ENCODE data around the gene ABCC6. TPM values are rescaled to one million over a fixed set of nuclear protein-coding genes. Genes with fewer than 3 reads are reported as not detected.

Gene ABCC6
- total RNA-seq, 1 donor from 2014 or later, result 2.7 TPM

DNA sequence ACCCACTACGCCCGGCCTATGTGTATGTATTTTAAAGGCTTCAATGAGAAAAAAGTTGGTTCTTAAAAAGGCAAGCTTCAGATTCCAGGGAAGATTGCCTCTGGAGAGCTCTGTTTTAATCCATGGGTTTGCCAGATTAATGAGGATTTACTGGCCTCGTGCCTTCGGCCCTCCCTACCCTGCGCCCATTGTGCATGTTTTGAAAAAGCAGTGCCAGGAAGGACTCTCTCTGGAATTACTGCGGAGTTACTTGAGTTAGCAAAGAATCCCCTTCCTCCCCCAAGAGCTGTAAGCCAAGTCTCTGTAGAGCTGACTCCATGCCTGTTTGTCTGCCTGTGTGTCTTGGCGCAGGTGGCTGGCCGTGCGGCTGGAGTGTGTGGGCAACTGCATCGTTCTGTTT lies 98.9 kb downstream of the ABCC6 start:
- Mint-ChIP-seq H3K27me3 (ENCODE audit: unreplicated experiment) (peaks cover 2% of the 10 kb centered on the region), H3K4me1 (ENCODE audit: low read depth, unreplicated experiment) (no peaks in the 10 kb centered on the region), H3K9me3 (ENCODE audit: unreplicated experiment) (peaks cover 16% of the 10 kb centered on the region), H3K36me3 (ENCODE audit: unreplicated experiment) (peaks cover 28% of the 10 kb centered on the region), H3K27ac (ENCODE audit: unreplicated experiment) (no peak overlapping the region), H3K4me3 (ENCODE audit: unreplicated experiment) (no peak overlapping the region)
- DNase-seq, result no peak
- TF ChIP-seq, protein P1, sequence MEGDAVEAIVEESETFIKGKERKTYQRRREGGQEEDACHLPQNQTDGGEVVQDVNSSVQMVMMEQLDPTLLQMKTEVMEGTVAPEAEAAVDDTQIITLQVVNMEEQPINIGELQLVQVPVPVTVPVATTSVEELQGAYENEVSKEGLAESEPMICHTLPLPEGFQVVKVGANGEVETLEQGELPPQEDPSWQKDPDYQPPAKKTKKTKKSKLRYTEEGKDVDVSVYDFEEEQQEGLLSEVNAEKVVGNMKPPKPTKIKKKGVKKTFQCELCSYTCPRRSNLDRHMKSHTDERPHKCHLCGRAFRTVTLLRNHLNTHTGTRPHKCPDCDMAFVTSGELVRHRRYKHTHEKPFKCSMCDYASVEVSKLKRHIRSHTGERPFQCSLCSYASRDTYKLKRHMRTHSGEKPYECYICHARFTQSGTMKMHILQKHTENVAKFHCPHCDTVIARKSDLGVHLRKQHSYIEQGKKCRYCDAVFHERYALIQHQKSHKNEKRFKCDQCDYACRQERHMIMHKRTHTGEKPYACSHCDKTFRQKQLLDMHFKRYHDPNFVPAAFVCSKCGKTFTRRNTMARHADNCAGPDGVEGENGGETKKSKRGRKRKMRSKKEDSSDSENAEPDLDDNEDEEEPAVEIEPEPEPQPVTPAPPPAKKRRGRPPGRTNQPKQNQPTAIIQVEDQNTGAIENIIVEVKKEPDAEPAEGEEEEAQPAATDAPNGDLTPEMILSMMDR (IDR thresholded peaks at IDR 0.05; ENCODE audit: partially characterized antibody, unreplicated experiment), result no peak

DNA sequence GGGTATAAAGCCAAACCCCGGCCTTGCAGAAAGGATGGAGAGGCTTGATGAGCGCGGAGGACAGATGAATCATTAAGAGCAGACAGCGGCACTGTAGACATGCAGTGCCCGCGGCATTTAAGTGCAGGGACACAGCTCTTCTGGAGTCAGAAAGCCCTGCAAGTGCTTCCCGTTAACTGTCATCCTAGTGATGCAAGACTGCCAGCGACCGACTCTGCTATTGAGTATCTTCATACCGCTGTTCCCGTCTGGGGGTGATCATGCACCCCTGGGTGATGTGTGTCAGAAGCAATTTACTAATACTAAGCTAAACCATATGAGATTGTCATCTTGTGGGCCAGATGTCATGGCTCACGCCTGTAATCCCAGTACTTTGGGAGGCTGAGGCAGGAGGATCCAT lies 101.0 kb downstream of the ABCC6 start:
- Mint-ChIP-seq H3K4me3 (ENCODE audit: unreplicated experiment) (no peak overlapping the region), H3K4me1 (ENCODE audit: low read depth, unreplicated experiment) (no peaks in the 10 kb centered on the region), H3K9me3 (ENCODE audit: unreplicated experiment) (peaks cover 27% of the 10 kb centered on the region), H3K27ac (ENCODE audit: unreplicated experiment) (no peak overlapping the region), H3K27me3 (ENCODE audit: unreplicated experiment) (peaks cover 2% of the 10 kb centered on the region), H3K36me3 (ENCODE audit: unreplicated experiment) (peaks cover 45% of the 10 kb centered on the region)
- TF ChIP-seq, protein P1 (IDR thresholded peaks at IDR 0.05; ENCODE audit: partially characterized antibody, unreplicated experiment), result no peak
- DNase-seq, result no peak

DNA sequence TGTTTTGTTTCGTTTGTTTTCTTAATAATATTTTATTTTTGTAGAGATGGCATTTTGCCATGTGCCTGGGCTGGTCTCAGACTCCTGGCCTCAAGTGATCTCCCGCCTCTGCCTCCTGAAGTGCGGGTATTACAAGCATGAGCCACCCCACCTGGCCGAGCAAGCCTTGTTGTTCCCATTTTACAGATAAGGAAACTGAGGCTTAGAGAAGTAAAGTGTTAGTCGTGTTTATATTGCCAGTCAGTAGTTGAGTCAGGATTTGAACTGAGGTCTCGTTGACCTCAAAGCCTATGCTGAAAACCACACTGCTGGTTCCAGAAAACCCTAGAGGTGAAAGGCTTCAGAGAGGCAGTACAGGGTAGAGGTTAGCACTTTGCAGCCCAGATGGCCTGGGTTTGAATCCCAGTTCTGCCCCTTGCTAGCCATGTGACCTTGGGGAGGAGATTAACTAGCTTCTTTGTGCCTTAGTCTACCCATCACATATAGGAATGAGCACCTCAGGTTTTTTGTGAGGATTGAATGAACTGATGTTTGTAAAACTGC lies 102.0 kb downstream of the ABCC6 start:
- Mint-ChIP-seq H3K4me3 (ENCODE audit: unreplicated experiment) (no peak overlapping the region), H3K4me1 (ENCODE audit: low read depth, unreplicated experiment) (no peaks in the 10 kb centered on the region), H3K9me3 (ENCODE audit: unreplicated experiment) (peaks cover 27% of the 10 kb centered on the region), H3K27ac (ENCODE audit: unreplicated experiment) (no peak overlapping the region), H3K27me3 (ENCODE audit: unreplicated experiment) (peaks cover 2% of the 10 kb centered on the region), H3K36me3 (ENCODE audit: unreplicated experiment) (peaks cover 45% of the 10 kb centered on the region)
- no peak for DNase-seq
- TF ChIP-seq, protein P1 (IDR thresholded peaks at IDR 0.05; ENCODE audit: partially characterized antibody, unreplicated experiment), result no peak

DNA sequence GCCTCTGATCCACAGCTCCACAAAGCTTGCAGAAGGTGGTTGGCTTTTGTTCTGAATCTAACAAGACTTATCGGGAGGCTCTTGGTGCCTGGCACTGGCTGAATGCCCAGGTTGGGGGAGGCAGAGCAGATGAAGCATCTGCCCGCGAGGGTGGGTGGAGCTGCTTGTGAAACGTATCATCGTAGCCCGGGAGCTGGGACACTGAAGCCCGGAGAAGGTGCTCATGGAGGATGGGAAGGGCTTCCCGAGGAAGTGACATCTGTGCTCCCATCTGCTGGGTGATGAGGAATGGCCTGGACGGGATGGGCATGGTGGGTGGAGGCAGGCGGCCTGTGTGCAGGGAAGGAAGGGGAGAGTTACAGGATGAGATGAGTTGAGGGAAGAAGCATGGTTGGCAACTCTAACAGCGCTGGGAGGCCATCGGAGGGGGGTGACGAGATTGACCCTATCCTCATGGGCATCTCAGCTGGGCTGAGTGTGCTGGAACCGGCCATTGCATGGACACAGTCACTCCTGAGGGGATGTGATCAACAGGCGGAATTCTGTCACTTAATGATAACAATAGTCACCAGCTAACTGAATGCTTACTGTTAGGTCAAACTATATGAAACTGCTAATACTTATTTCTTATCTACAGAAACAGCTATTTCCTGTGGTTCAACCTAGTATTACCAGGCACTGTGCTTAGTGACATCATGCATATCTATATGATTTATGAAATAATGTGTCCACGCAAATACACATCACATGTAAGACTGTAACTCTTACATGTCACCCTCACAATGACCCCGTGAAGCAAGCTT lies 102.7 kb downstream of the ABCC6 start:
- Mint-ChIP-seq H3K9me3 (ENCODE audit: unreplicated experiment) (peaks cover 27% of the 10 kb centered on the region), H3K4me3 (ENCODE audit: unreplicated experiment) (no peak overlapping the region), H3K27ac (ENCODE audit: unreplicated experiment) (peak overlapping the region; percentile 64), H3K27me3 (ENCODE audit: unreplicated experiment) (peaks cover 2% of the 10 kb centered on the region), H3K36me3 (ENCODE audit: unreplicated experiment) (peaks cover 42% of the 10 kb centered on the region), H3K4me1 (ENCODE audit: low read depth, unreplicated experiment) (no peaks in the 10 kb centered on the region)
- TF ChIP-seq, protein P1 (IDR thresholded peaks at IDR 0.05; ENCODE audit: partially characterized antibody, unreplicated experiment), result no peak
- no peak for DNase-seq

DNA sequence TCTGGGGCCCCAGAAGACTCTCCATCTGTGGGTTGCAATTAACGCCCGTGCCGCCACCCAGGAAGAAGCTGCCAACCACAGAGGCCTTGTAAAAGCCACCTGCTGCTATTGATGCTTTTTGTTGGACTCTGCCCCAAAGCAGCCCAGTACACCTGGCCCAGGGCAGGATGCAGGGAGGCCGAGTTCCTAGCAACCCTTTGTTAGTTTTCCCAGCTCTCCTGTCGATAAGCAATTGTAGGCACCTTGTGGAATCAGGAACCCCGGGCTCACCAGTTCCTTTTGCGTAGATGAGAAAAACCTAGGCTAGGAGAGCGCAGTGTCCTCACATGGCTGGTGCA lies 103.3 kb downstream of the ABCC6 start:
- no peak overlapping the region for H3K4me3 Mint-ChIP-seq (ENCODE audit: unreplicated experiment)
- no peak for DNase-seq
- no peaks in the 10 kb centered on the region for H3K4me1 Mint-ChIP-seq (ENCODE audit: low read depth, unreplicated experiment)
- TF ChIP-seq, protein P1 (IDR thresholded peaks at IDR 0.05; ENCODE audit: partially characterized antibody, unreplicated experiment), result no peak
- peaks cover 27% of the 10 kb centered on the region for H3K9me3 Mint-ChIP-seq (ENCODE audit: unreplicated experiment)
- peaks cover 2% of the 10 kb centered on the region for H3K27me3 Mint-ChIP-seq (ENCODE audit: unreplicated experiment)
- H3K27ac Mint-ChIP-seq (ENCODE audit: unreplicated experiment), result peak overlapping the region; percentile 64
- peaks cover 41% of the 10 kb centered on the region for H3K36me3 Mint-ChIP-seq (ENCODE audit: unreplicated experiment)

Data from glutamatergic neuron (in vitro differentiated cells).